WI38 (cell line): ENCODE data around the gene ELP5.

Source experiments
- H3K4me3 ChIP-seq: 2 replicates; pipeline ENCODE4 v1.5.1; 2011; ENCODE audit warnings: low read depth, mild to moderate bottlenecking, control low read depth, low read length
- TF ChIP-seq, protein P1 (sequence below): IDR thresholded peaks from 2 replicates; pipeline ENCODE4 v1.5.1; 2012; ENCODE audit warnings: low read depth, mild to moderate bottlenecking, control low read depth, low read length

ELP5 gene

DNA sequence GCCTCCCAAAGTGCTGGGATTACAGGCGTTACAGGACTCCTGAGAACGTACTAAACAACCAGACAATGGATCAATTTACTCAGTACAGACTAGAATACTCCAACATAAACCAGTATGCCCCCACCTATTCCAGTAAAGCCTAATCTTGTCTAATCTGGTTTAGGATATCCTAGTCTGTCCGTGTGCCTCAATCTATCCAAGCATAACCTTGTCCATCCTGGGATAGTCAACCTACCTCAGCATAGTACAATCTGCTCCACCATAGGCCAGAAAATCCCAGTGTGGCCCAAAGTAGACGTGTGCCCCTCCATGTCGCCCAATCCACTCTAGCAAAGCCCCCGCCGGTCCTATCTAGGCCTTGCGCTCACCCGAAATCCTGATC is 18.3 kb upstream of the ELP5 start:
- TF ChIP-seq, protein P1, sequence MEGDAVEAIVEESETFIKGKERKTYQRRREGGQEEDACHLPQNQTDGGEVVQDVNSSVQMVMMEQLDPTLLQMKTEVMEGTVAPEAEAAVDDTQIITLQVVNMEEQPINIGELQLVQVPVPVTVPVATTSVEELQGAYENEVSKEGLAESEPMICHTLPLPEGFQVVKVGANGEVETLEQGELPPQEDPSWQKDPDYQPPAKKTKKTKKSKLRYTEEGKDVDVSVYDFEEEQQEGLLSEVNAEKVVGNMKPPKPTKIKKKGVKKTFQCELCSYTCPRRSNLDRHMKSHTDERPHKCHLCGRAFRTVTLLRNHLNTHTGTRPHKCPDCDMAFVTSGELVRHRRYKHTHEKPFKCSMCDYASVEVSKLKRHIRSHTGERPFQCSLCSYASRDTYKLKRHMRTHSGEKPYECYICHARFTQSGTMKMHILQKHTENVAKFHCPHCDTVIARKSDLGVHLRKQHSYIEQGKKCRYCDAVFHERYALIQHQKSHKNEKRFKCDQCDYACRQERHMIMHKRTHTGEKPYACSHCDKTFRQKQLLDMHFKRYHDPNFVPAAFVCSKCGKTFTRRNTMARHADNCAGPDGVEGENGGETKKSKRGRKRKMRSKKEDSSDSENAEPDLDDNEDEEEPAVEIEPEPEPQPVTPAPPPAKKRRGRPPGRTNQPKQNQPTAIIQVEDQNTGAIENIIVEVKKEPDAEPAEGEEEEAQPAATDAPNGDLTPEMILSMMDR: no peak
- H3K4me3 ChIP-seq: peak overlapping the region; percentile 87

DNA sequence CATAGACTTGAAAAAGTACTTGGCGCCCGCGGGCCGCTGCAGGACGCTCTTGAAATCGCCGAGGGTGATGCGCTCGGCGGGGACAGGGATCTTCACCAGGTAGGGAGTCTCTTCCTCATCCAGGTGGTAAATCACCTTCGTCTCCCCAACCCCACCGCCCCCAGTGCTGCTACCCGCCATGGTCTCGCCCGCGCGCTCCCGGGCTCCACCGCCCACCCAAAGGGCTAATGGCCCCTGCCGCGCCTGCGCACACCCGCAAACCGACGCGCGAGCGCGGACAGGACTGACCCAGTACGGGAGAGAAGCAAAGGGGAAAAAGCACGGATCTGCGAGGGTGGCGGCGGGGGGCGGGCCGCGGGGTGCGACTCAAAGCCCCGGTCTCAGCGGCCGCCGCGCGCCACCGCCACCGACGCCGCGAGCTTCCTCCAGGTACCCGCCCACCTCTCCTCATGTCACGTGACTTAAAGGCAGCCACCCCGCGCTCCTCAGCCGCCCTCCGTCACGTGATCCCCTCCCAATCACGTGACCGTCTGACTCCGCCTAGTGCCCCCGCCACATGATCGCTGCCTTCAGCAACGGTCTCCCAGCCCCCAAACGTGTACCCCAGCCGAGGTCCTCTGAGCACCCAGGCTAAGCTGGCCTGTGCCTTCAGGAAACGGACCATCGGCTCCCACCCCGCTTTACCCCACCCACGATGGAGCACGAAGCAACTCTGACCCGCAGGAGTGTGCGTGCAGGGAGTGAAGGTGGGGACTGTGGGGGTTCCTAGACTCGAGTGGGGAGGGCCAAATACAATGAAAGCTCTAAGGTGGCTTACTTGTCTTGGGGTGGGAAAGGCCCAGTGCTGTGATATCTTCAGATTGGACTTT is 17.7 kb upstream of the ELP5 start, which contains the start of gene DVL2:
Gene DVL2 (minus strand): TSS at position 435 of the 869 bp plus-strand sequence. CDS start 255 bp downstream, at position 180.
- TF ChIP-seq, protein P1: no peak

DNA sequence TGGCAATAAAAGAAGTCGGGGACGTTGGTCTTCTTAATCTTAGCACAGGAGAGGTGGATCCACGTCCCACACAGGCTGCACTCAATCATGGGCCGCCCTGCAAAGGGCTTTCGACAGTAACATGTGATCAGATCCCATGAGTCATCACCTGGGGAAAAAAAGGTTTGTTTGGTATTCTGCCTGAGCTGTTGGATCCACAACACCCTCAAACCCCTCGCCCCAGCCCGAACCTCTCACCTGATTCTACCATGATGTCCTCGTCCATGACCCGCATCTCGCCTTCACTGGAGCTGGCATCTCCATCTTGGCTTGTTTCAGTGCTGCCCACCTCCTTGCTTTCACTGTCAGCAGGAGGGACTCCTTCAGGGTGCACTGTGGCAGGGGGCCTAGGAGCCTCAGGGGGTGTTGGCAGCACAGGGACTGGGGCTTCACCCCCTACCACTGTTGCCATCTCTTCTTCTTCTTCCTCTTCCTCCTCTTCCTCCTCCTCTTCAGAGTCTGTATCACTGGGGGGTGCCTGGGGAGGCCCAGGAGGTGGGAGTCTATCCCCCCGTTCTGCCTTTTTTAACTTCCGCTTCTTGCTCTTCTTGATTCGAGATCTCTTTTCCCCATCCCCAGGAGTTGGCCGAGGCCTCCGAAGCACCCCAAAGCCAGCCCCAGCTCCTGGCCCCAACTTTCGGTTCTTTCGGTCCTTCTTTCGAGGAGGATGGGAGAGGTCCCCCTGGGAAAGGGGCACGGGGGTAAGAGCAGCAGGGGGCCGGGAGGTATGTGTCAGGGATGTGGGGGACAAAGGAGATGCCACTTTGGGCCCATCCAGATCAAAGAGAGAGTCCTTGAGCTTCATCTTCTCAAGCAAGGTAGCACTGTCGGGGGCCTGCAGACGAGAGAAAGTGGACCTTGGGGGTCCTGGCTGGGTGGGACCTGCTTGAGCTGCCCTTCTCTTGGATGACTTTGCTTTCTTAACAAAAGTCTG is 16.0 kb upstream of the ELP5 start:
- H3K4me3 ChIP-seq: no peak overlapping the region
- TF ChIP-seq, protein P1: no peak

More for the DNA sequence above, 17.7 kb upstream of the ELP5 start, which contains the start of gene DVL2:
- peak within 1 kb of the TSS; percentile 87 for H3K4me3 ChIP-seq

DNA sequence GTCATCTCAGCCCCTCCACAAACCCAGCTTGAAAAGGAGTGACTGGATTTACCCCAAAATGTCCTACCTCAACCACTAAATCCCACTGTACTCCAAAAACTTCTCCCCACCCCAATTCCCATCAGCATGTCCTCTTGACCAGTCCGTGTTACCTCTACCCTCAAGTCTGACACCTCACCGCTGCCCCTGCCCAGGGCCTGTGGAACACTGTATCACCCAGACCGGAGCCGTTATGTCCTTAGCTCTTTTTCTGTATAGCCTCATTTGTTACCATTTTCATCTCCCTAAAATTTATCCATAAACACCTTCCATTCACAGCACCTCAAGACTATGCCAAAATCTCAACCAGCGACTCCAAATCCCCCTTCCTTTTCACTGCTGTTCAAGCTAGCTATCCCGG is 15.2 kb upstream of the ELP5 start:
- TF ChIP-seq, protein P1: no peak
- H3K4me3 ChIP-seq: peak overlapping the region; percentile 99; the same call in 1 of the 2 replicates

DNA sequence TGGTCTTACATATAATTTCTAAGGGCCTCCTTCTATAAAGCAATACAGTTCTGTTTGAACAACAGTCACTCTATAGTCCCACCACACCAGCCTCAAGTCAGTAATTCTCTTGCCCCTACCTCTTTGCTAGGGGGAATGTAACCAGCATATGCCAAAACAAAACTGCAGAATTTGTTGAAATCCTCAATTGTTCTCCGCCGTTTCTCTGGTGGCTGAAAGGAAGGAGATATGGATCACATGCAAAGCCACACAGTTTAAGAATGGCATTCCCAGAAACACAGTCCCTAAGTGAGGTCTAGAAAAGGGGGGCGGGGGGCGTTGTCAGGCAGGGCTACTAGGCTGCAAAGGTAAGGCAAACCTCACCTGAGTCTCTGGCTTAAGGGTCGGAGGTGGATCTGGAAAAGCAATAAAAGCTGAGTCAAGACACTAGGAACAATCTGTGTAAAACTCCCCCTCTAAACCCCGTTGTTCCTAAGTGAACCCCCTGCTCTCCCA is 14.7 kb upstream of the ELP5 start:
- H3K4me3 ChIP-seq: peak overlapping the region; percentile 99
- TF ChIP-seq, protein P1: no peak

DNA sequence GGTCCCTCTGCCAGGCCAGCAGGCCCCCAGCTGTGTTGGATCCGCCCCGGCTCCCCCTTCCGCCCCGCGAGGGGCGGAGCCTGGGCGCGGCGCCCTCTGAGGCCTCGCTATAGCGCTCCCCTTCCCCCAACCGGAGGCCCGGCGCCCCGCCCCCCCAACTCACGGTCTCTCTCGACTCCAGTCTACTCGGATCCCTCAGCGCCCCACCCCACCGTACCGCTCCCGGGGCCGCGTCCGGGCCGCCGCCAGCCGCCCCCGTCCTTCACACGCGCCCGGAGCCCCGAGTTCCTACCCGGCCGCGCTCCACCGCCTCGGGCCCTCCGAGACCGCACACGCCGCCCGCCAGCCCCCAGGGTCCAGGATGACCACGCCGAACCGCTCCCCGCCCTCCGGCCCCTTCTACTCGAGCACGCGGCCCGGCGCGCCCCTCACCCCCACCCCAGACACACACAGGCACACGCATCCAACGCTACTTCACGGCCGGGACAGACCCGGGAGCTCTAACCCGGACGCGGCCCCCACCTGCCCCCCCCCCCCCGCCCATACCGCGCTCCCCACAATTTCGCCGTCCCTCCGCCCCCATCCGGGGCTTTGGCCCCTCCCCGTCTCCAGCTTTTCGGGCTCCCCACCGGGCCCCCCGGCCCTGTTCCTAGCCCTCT is 14.1 kb upstream of the ELP5 start:
- TF ChIP-seq, protein P1: no peak
- H3K4me3 ChIP-seq: peak overlapping the region; percentile 99
